CD14-positive monocyte (primary cell): ENCODE results near the gene HCK. TPM values are rescaled to one million over a fixed set of nuclear protein-coding genes. Genes with fewer than 3 reads are reported as not detected.

Experiments used
- DNase-seq, 3 donors: peaks; one replicate each; pipeline ENCODE4 v3.0.0-alpha.2; 2011 to 2022
- H2AFZ ChIP-seq: 2 replicates; pipeline ENCODE4 v1.6.0; 2012; ENCODE audit warnings: mild to moderate bottlenecking, low read depth, low read length, inconsistent platforms; ENCODE audit not compliant: insufficient read depth, poor library complexity, severe bottlenecking
- H3K27ac ChIP-seq, 2 donors: 1 replicate in 1 of 2; 2 replicates in 1 of 2; pipeline ENCODE4 v1.5.1; 2012 to 2013; ENCODE audit warnings: low read length in 2 of 2, control low read depth in 1 of 2, inconsistent platforms in 1 of 2, low read depth in 1 of 2, mild to moderate bottlenecking in 1 of 2
- H3K27me3 ChIP-seq, 2 donors: one replicate each; pipeline versions ENCODE4 v1.6.0 to v1.6.1; 2011 to 2013; ENCODE audit warnings: low read length in 2 of 2; ENCODE audit not compliant: control insufficient read depth in 2 of 2, insufficient read depth in 2 of 2
- H3K36me3 ChIP-seq, 2 donors: replicated peaks in 1 of 2; 1 replicate in 1 of 2; 2 replicates in 1 of 2; pipeline versions ENCODE4 v1.5.1 to v1.6.1; 2012 to 2013; ENCODE audit warnings: low read length in 2 of 2, control low read depth in 1 of 2, inconsistent platforms in 1 of 2, mild to moderate bottlenecking in 1 of 2; ENCODE audit not compliant: insufficient read depth in 2 of 2, control insufficient read depth in 1 of 2
- H3K4me1 ChIP-seq, 2 donors: 1 replicate in 1 of 2; 2 replicates in 1 of 2; pipeline versions ENCODE4 v1.5.1 to v1.6.1; 2012 to 2013; ENCODE audit warnings: low read length in 2 of 2, control low read depth in 1 of 2, inconsistent platforms in 1 of 2, mild to moderate bottlenecking in 1 of 2, moderate library complexity in 1 of 2; ENCODE audit not compliant: insufficient read depth in 2 of 2, control insufficient read depth in 1 of 2
- H3K4me2 ChIP-seq: replicated peaks from 2 replicates; pipeline ENCODE3; 2012; ENCODE audit warnings: low read length, moderate library complexity, mild to moderate bottlenecking; ENCODE audit not compliant: poor library complexity, severe bottlenecking; ENCODE audit errors: extremely low read depth
- H3K4me3 ChIP-seq, 3 experiments: fragments of 200-600 bp in 1 of 3; sonication (generic) in 1 of 3; replicated peaks in 1 of 3; 1 replicate in 2 of 3; 2 replicates in 1 of 3; pipeline ENCODE4 v1.5.1; 2011 to 2013; ENCODE audit warnings: low read length in 3 of 3, mild to moderate bottlenecking in 3 of 3, control low read depth in 2 of 3, low read depth in 2 of 3, inconsistent platforms in 1 of 3, moderate library complexity in 1 of 3
- H3K79me2 ChIP-seq: 2 replicates; pipeline ENCODE4 v1.6.0; 2012; ENCODE audit warnings: mild to moderate bottlenecking, control low read depth, inconsistent platforms, low read length, moderate library complexity; ENCODE audit not compliant: insufficient read depth
- H3K9ac ChIP-seq: 2 replicates; pipeline ENCODE4 v1.6.0; 2017; ENCODE audit warnings: low read length, mild to moderate bottlenecking; ENCODE audit not compliant: insufficient read depth, poor library complexity, severe bottlenecking
- H3K9me3 ChIP-seq, 2 donors: replicated peaks in 1 of 2; 1 replicate in 1 of 2; 2 replicates in 1 of 2; pipeline versions ENCODE4 v1.5.1 to v1.6.1; 2012 to 2013; ENCODE audit warnings: low read length in 2 of 2, control low read depth in 1 of 2; ENCODE audit not compliant: control insufficient read depth in 1 of 2, insufficient read depth in 1 of 2
- H4K20me1 ChIP-seq: 2 replicates; pipeline ENCODE4 v1.6.0; 2012; ENCODE audit warnings: mild to moderate bottlenecking, low read length, control low read depth, moderate library complexity; ENCODE audit not compliant: insufficient read depth
- H3K27ac Mint-ChIP-seq, 7 donors: one replicate each; pipeline ENCODE4 v1.8.0; 2020; ENCODE audit warnings: mild to moderate bottlenecking in 7 of 7, mixed read lengths in 7 of 7, moderate library complexity in 6 of 7, inconsistent platforms in 2 of 7
- H3K27me3 Mint-ChIP-seq, 3 donors: one replicate each; pipeline ENCODE4 v1.8.0; 2021 to 2022; ENCODE audit warnings: low read depth in 3 of 3, mild to moderate bottlenecking in 3 of 3, mixed read lengths in 3 of 3, moderate library complexity in 3 of 3, inconsistent platforms in 1 of 3
- H3K36me3 Mint-ChIP-seq, 2 donors: one replicate each; pipeline ENCODE4 v1.8.0; 2020; ENCODE audit warnings: mixed read lengths in 2 of 2, inconsistent platforms in 1 of 2, mild to moderate bottlenecking in 1 of 2
- H3K4me1 Mint-ChIP-seq: one replicate; pipeline ENCODE4 v1.8.0; 2020; ENCODE audit warnings: mild to moderate bottlenecking, mixed read lengths
- H3K4me3 Mint-ChIP-seq, 2 donors: one replicate each; pipeline ENCODE4 v1.8.0; 2020; ENCODE audit warnings: mild to moderate bottlenecking in 2 of 2, mixed read lengths in 2 of 2, moderate library complexity in 1 of 2
- H3K9me3 Mint-ChIP-seq, 7 donors: one replicate each; pipeline ENCODE4 v1.8.0; 2020 to 2022; ENCODE audit warnings: mixed read lengths in 7 of 7, mild to moderate bottlenecking in 6 of 7, moderate library complexity in 6 of 7, inconsistent platforms in 2 of 7
- WGBS: methylation state at CpG from one replicate; pipeline ENCODE4 v1.1.5; 2013; ENCODE audit warnings: missing lambda C conversion rate; ENCODE audit not compliant: insufficient coverage; 5-methylcytosine and 5-hydroxymethylcytosine counted together
- intact Hi-C, 2 donors: fragments of 100-400 bp; cut with micrococcal nuclease; formaldehyde crosslinking; loops; one replicate each; pipeline versions ENCODE4 v1.15.0 to v1.15.1; 2023
- polyA plus RNA-seq, 3 donors: library from polyadenylated mRNA; depleted of rRNA in 1 of 3; unstranded in 2 of 3; stranded (reverse) in 1 of 3; fragments of 300-500 nt in 2 of 3; fragments of >200 nt in 1 of 3; fragmentation: Illumina TruSeq in 2 of 3; gene quantifications; 1 replicate in 2 of 3; 2 replicates in 1 of 3; pipeline ENCODE4 v1.2.3, GENCODE V29; 2012 to 2021
- TF ChIP-seq, protein P1 (sequence below): fragments of 200-600 bp; IDR thresholded peaks from one replicate; pipeline ENCODE4 v1.8.0; 2022; ENCODE audit warnings: antibody characterized with exemption, mild to moderate bottlenecking

Gene HCK
- polyA plus RNA-seq, 3 donors: 430 to 688 (median 526) TPM

DNA sequence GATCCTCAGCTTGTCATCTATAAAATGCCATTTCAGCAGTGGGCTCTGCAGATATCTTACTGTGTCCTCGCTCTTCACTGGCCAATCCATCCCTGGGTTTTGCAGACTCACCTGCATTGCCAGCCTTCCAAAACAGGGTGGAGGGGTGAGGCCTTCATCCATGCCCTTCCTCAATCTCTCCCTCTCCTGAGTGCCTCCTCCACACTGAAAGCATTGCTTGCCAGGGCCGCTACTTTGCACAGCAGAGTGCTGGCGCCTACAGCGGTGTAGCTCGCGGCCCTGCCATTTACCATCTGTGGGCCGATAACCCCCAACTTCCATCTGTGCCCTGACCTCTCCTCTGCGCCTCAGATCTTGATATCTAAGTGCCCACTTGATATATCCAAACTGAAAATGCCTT, 86.9 kb downstream of the HCK start:
- no peak for DNase-seq
- Histone ChIP-seq H4K20me1 (peaks cover 75% of the 10 kb centered on the region), H3K36me3 (peaks cover 90 to 100% of the 10 kb centered on the region in 2 donors), H3K27ac (peak overlapping the region in 1 of 2 donors; percentile 21), H3K9me3 (no peaks in the 10 kb centered on the region), H3K27me3 (no peaks in the 10 kb centered on the region), H3K4me2 (no peak overlapping the region), H3K4me1 (no peaks in the 10 kb centered on the region), H3K79me2 (peaks cover 12% of the 10 kb centered on the region), H2AFZ (no peak overlapping the region), H3K4me3 (no peak overlapping the region), H3K9ac (no peak overlapping the region)
- Mint-ChIP-seq H3K27me3 (peaks cover 0 to 1% (median 0%) of the 10 kb centered on the region in 3 donors), H3K27ac (peak overlapping the region in 3 of 7 donors; percentile 16 to 47 (median 46)), H3K36me3 (peaks cover 85 to 97% of the 10 kb centered on the region in 2 donors), H3K4me3 (no peak overlapping the region), H3K9me3 (peaks cover 0 to 2% (median 0%) of the 10 kb centered on the region in 7 donors), H3K4me1 (no peaks in the 10 kb centered on the region)
- intact Hi-C loops: no loop called here
- WGBS: 100% methylated on average over 5 of the region's 8 CpGs
- TF ChIP-seq, protein P1, sequence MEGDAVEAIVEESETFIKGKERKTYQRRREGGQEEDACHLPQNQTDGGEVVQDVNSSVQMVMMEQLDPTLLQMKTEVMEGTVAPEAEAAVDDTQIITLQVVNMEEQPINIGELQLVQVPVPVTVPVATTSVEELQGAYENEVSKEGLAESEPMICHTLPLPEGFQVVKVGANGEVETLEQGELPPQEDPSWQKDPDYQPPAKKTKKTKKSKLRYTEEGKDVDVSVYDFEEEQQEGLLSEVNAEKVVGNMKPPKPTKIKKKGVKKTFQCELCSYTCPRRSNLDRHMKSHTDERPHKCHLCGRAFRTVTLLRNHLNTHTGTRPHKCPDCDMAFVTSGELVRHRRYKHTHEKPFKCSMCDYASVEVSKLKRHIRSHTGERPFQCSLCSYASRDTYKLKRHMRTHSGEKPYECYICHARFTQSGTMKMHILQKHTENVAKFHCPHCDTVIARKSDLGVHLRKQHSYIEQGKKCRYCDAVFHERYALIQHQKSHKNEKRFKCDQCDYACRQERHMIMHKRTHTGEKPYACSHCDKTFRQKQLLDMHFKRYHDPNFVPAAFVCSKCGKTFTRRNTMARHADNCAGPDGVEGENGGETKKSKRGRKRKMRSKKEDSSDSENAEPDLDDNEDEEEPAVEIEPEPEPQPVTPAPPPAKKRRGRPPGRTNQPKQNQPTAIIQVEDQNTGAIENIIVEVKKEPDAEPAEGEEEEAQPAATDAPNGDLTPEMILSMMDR: no peak

DNA sequence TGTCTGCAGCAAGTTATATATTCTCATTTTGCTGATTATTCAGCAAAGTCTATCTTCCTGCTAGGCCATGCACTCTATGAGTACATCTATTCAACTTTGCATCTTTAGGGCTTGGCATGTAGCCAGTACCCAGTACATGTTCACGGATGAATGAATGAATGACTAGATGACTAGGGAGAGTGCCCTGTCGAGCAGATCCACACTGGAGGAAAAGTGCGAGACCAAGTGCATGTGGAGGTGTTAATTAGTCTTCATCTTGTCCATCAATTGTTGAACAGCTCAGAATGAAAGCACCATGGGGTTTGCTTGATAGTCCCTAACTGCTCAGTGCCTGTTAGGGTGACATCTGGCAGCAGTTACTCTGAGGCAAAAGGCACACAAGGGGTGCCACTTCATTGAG, 87.9 kb downstream of the HCK start:
- H3K27me3 ChIP-seq: no peaks in the 10 kb centered on the region
- no peak overlapping the region for H3K4me3 ChIP-seq
- WGBS: 87% methylated on average over 2 of the region's 3 CpGs
- TF ChIP-seq, protein P1: no peak
- Mint-ChIP-seq H3K27ac (peak overlapping the region in 3 of 7 donors; percentile 7 to 34 (median 16)), H3K36me3 (peaks cover 93 to 99% of the 10 kb centered on the region in 2 donors), H3K4me3 (no peak overlapping the region), H3K4me1 (no peaks in the 10 kb centered on the region), H3K27me3 (peaks cover 0 to 1% (median 0%) of the 10 kb centered on the region in 3 donors), H3K9me3 (peaks cover 0 to 2% (median 0%) of the 10 kb centered on the region in 7 donors)
- H3K9ac ChIP-seq: no peak overlapping the region
- no peak for DNase-seq
- no peak overlapping the region for H3K4me2 ChIP-seq
- peaks cover 9% of the 10 kb centered on the region for H3K79me2 ChIP-seq
- H3K4me1 ChIP-seq: no peaks in the 10 kb centered on the region
- intact Hi-C loops: no loop called here
- peak overlapping the region in 1 of 2 donors; percentile 21 for H3K27ac ChIP-seq
- no peaks in the 10 kb centered on the region for H3K9me3 ChIP-seq
- peaks cover 95 to 100% of the 10 kb centered on the region in 2 donors for H3K36me3 ChIP-seq
- peaks cover 74% of the 10 kb centered on the region for H4K20me1 ChIP-seq
- no peak overlapping the region for H2AFZ ChIP-seq
